Renal cortical epithelial cell (primary cell): Measurements from ENCODE around the gene TMED7. TPM values are rescaled to one million over a fixed set of nuclear protein-coding genes. Genes with fewer than 3 reads are reported as not detected.
A peak's percentile ranks its signal among the peaks of the same experiment; 100 is the strongest.

Experiments
- DNase-seq: peaks from one replicate; pipeline ENCODE4 v3.0.0-alpha.2; 2011; ENCODE audit warnings: low read depth
- total RNA-seq: library from RNA; depleted of rRNA; stranded (reverse); fragments of >200 nt; gene quantifications from 2 replicates; pipeline ENCODE4 v1.2.3, GENCODE V29; 2014

Gene TMED7
- total RNA-seq, 1 donor from 2014 or later: 157 TPM

DNA sequence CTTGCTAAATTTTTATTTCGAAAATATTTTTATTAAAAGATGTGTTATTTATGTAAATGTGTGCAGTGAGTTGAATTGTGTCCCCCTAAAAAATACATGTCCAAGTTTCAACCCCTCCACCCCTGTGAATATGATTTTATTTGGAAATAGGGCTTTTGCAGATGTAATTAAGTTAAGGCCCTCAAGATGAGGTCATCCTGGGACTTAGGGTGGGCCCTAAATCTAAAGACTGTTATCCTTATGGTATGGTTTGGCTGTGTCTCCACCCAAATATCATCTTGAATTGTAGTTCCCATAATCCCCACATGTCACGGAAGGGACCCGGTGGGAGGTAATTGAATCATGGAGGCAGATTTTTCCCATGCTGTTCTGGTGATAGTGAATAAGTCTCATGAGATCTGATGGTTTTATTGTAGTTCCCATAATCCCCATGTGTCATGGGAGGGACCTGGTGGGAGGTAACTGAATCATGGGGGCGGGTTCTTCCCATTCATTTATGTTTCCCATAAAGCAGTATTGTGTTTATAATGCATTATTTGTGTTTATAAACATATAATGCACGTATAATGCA lies 1.5 kb upstream of the TMED7 start:
- DNase-seq: no peak

DNA sequence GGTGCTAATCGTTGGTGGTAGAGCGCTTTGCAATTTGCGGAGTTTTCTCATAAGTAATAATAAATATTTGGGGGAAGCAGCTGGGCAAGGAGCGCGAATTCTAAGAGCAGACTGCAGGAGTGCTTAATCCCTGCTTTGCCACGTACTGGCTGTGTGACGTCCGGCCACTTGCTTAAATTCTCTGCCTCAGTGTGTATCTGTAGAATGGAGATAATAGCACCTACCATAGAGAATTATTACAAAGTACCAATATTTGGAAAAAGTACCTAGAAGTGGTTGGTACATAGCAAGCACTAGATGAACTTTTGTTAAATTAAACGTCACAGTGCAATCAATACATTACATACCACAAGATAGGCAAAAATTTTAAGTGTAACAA lies 598 bp upstream of the TMED7 start:
- no peak for DNase-seq

DNA sequence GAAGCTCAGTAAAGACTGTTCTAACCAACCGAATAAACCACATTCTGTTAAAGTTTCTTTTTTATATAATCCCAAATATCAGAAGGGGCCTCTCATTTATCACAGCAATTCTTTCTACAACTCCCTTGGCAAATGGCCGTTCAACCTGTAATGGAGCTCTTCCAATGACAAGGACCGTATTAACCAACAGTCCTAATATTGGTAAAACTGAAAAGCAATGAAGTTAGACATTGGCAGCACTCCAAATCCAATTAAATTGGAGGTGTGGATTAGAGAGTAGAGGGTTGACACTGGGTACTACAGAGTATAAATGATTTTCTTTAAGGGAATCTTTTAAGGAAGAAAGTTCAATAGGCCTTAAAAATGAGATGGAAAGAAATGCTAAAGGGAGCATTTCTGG lies 842 bp downstream of the TMED7 start:
- peak; percentile 16 for DNase-seq

DNA sequence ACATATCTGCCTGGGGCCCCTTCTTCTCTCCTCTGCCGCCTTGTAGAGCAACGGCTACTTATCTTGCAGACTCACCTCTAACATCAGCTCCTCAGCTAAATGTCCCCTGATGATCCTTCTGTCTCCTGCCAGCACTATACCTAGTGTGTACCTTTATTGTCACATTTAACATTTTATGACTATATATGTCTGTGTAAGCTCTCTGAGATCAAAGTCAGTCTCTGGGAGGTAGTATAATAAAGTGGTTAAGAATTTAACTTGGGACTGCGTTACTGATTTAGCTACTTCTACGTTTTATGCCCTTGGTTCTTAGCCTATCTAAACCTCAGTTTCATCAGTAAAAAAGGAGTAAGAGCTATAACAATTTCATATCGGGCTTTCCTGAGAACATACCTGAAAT lies 2.2 kb downstream of the TMED7 start:
- no peak for DNase-seq

GRCh38 chr5:115621365-115621900 lies 4.4 kb downstream of the TMED7 start:
- no peak for DNase-seq

- DNase-seq: no peak
These were observed 8.9 kb downstream of the TMED7 start for GRCh38 chr5:115616892-115617291.

DNA sequence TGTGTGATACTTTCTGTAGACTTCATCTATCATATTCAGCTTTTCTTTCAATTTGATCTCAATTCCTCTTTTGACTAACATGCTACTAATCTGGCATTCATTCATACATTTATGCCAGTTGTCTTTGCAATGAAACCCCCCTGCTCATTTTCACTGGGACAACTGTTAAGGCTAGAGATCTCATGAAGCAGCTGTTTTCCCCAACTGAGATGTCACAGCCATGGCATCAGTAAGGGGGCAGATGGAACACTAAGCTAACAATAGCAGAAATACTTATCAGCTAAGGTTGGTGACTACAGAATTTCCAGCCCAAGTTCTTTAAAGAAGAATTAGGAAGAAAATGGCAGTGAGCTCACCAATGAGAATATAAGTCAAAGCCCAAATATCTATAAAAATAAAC lies 9.4 kb downstream of the TMED7 start:
- DNase-seq: no peak

DNA sequence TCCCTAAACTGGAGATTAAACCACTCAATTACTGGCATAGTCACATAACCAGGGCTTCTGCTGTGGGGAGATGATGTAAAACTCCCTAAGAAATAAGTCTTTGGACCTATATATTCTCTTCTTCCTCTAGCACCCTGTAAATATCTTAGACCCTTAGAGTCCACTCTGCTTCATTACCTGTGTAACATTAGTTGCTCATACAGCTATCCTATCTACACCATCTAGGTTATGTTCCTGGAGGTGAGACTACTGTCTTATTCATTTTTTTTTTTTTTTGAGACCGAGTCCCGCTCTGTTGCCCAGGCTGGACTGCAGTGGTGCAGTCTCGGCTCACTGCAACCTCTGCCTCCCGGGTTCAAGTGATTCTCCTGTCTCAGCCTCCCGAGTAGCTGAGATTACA lies 14.0 kb downstream of the TMED7 start:
- DNase-seq: no peak

DNA sequence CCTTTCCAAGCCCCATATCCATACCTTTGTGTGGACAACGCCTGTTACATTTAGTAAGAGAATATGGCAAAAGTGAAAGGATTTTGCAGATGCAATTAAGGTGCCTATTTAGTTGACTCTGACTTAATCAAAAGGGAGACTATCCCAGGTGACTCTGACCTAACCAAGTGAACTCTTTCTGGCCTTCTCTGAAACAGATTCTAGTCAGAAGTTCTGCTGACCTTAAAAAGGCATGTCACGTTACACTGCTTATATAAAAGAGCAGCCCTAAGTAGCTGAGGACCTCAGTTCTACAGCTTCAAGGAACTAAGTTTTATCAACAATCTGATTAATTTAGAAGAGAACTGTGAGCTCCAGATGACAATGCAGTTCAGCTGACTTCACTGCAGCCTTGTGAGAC lies 17.9 kb downstream of the TMED7 start:
- DNase-seq: no peak

DNA sequence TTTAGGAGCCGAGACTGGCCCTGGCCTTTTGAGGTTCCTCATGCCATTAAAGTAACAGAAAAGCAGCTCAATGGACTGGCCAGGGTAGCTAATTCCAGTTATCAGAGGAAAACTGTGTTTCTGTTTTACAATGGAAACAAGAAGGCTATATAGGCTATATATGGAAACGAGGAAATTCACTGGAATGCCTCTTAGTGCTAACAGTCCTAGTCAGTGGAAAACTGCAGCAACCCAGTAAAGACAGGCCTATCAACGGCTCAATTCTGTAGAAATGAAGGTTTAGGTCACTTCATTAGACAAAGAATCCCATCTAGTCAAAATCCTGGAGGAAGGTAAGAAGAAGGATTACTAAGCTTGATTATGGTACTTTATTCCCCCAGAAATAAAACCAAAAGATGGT lies 20.4 kb downstream of the TMED7 start:
- no peak for DNase-seq

DNA sequence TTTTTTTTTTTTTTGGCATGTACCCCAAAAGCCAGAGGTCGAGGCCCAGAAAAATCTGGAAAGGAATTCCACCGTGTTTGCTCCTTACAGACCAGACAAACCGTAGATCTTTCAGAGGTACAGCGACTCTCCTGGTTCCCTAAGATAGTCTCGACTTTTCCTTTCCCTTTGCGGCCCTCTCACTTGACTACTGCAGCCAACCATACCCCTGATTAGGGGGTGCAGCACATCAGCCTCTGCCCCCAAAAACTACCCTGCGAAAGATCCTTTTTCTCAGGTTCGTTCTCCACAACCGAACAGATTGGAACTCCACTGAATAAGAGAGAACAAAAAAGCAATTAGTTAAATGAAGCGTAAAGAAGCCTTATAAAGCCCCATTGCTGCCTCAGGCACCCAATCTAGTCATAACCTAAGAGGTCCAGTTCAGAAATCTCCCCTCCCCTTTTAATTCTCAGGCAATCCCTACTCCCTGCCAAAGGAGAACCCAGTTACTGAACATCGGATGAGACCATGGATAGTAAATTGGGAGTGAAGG lies 23.2 kb downstream of the TMED7 start:
- DNase-seq: peak; percentile 84

DNA sequence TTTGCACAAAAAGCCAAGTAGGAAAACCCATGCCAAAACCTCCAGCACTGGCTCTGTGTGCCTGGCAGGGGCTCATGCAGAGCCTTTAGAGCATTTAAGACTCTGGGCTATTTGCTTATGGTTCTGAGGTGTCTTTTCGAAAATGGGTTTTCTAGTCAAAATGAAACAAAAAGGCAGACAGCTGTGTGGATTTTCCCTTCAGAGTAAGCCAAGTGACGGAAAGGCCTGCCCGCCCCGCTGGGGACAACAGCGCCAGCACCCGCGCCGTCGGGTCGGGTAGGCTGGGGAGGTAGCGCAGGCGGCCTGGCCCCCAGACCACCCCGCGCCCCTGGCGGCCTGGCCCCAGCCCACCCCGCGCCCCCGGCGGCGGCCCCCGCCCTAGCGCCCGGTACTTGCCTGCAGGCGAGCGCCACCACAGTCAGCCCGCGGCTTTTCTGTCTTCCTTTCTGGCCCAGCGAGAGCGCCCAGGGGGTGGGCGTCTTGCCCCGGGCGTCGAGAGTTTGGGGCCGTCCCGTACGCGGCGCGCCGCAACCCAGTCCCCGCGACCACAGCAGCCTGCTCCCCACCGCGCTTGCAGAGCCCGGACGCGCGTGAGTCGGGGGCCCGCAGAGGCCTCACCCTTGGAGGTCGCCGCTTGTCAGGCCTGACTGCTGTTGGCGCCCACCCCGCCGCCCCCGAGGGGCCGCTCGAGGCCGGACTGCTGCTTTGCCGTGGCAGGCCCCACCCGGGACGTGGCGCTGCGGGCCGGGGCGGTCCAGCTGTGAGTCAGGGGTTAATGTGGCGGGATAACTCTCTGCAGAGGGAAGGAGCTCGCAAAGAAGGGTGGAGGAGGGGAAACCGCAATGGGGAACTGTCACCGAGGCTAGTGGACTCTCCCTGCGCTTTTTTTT lies 23.9 kb downstream of the TMED7 start, which contains the start of gene TICAM2:
TSS of gene TICAM2 (minus strand) at position 779 of the 890 bp plus-strand sequence. CDS start 21,223 bp downstream, outside the sequence.
- peak; percentile 54 for DNase-seq

DNA sequence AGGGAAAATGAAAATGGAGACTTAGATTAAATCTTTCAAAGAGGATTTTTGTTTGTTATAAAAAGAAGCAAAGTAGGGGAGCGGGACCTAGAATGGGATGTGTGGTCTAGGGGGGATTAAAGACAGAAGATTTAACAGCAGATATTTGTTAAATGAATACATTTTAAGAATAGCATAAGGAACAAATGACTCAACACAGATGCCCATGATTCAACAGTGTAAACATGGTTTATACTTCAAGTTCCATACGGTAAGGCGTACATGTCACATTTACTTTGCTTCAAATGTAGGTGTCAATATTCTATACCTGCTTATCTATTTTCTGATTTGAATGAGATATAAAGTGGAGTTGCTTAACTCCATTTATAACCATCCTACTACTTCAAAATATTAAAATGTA lies 25.1 kb downstream of the TMED7 start:
- DNase-seq: no peak

- DNase-seq: no peak
These were observed 25.9 kb downstream of the TMED7 start for GRCh38 chr5:115599924-115600323.

DNA sequence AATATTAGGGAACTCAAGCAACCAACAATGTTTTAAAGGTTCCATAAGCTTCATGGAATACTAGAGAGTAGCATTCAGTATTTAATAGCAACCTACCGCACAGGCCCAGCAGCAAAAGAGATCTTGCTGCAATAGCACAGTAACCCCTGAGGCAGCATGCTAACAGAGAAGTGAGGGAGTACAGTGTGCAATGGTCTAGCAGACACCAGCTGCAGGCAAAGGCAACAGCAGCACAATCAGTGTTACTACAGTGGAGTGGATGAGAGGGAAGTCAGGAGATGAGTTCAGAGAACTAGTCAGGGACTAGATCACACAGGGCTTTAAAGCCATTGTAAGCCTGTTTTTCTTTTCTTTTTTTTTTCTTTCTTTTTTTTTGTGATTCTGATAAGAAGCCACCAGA lies 26.3 kb downstream of the TMED7 start:
- peak; percentile 55 for DNase-seq

- no peak for DNase-seq
These were observed 31.4 kb downstream of the TMED7 start for GRCh38 chr5:115594128-115595047.

DNA sequence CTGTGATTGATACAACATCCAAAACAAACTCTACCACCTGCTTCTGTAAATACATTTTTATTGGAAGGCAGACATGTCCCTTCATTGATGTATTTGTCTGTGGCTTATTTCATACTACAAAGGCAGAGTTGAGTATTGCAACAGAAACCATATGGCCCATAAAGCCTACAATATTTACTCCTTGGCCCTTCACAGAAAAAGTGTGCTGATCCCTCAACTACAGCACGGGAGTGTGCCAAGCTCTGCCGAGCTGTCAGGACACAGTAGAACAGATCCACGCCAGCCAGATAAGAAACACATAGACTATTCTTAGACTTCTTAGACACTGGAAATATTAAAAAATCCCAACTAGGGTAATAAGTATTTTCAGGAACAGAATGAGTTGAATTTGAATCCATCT lies 36.8 kb downstream of the TMED7 start:
- no peak for DNase-seq

GRCh38 chr5:115588640-115589039 lies 37.2 kb downstream of the TMED7 start:
- DNase-seq: peak; percentile 29

- DNase-seq: peak; percentile 42
These were observed 39.2 kb downstream of the TMED7 start for GRCh38 chr5:115586525-115587146.

DNA sequence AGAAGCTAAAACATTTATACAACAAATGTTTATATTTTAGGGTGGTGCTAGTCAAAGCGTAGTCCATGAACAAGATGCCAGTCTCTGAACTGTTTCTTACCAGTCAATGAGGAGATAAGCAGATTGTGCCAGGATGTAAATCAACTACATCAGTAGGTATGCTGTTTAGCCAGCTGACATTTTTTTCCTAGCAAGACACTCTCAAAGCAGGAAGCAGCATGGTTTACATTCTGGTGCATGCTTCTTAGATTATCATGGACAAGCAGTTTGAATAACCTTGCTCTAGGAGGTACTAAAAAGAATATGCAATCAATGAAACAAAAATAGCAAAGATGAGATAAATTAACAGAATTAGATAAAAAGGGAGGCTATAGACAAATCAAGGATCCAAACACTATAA lies 40.6 kb downstream of the TMED7 start:
- DNase-seq: no peak

- no peak for DNase-seq
These were observed 41.3 kb downstream of the TMED7 start for GRCh38 chr5:115584501-115584900.
